ENCODE results near the gene KIF21B.
"Not testable (repeated sequence)": the region's sequence is repeated elsewhere in the genome, so short reads cannot be mapped to it uniquely, and the experiment has no call there.

The KIF21B gene

GRCh38 chr1:200935286-200935962 is 88.1 kb downstream of the KIF21B start:
- DNase-seq (ENCODE audit: low read depth): not testable (repeated sequence)

- no peak for DNase-seq (ENCODE audit: low read depth)
These were observed 88.8 kb downstream of the KIF21B start for GRCh38 chr1:200934676-200935245.

- no peak for DNase-seq (ENCODE audit: low read depth)
These were observed 91.7 kb downstream of the KIF21B start for GRCh38 chr1:200931776-200932175.

GRCh38 chr1:200930285-200930684 is 93.2 kb downstream of the KIF21B start:
- not testable (repeated sequence) for DNase-seq (ENCODE audit: low read depth)

GRCh38 chr1:200929530-200930278 is 93.8 kb downstream of the KIF21B start:
- DNase-seq (ENCODE audit: low read depth): no peak

GRCh38 chr1:200925831-200926230 is 97.7 kb downstream of the KIF21B start:
- peak; percentile 34 for DNase-seq (ENCODE audit: low read depth)

GRCh38 chr1:200923601-200924000 is 99.9 kb downstream of the KIF21B start:
- DNase-seq (ENCODE audit: low read depth): peak; percentile 16

- DNase-seq (ENCODE audit: low read depth): no peak
These were observed 101.1 kb downstream of the KIF21B start for GRCh38 chr1:200922406-200922805.

GRCh38 chr1:200921571-200922110 is 101.9 kb downstream of the KIF21B start:
- DNase-seq (ENCODE audit: low read depth): no peak
